Vagina (tissue), 2 donors: Measurements from ENCODE around the gene DIAPH2.

Experiments used
- POLR2AphosphoS5 ChIP-seq, 2 donors: sonication (generic); formaldehyde crosslinking; IDR thresholded peaks; one replicate each; pipeline ENCODE4 v1.9.0; 2017; ENCODE audit warnings: antibody characterized with exemption in 2 of 2, mild to moderate bottlenecking in 2 of 2, low read depth in 1 of 2; ENCODE audit not compliant: insufficient read depth in 1 of 2
- TF ChIP-seq, protein P1 (sequence below), 3 experiments: fragments of 450-650 bp in 2 of 3; fragments of 200-600 bp in 1 of 3; sonication (generic) in 1 of 3; IDR thresholded peaks; one replicate each; pipeline ENCODE4 v1.5.1; 2017 to 2019; ENCODE audit warnings: antibody characterized with exemption in 3 of 3, mild to moderate bottlenecking in 2 of 3, moderate library complexity in 2 of 3

DNA sequence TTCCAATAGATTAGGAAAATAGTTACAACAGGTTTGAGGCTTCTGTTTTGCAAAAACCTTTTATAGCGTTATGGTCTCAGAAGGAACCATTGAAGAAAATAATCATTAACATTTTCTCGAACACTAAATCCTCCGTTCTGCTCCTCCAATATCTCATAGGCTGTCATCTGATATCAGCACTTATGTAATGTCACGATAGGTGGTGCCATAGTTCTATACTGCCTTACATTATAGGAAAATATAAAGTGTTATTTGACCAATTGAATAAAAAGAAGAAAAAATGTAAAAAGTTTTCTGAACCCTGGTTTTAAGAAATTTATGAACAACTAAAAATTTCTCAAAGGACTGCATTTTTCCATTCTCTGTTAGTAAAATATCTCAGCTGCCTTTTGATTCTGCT lies 490.5 kb downstream of the DIAPH2 start:
- TF ChIP-seq POLR2AphosphoS5 (IDR thresholded peaks at IDR 0.05; ENCODE audit: insufficient read depth in 1 of 2, low read depth in 1 of 2): no peak
- TF ChIP-seq, protein P1, sequence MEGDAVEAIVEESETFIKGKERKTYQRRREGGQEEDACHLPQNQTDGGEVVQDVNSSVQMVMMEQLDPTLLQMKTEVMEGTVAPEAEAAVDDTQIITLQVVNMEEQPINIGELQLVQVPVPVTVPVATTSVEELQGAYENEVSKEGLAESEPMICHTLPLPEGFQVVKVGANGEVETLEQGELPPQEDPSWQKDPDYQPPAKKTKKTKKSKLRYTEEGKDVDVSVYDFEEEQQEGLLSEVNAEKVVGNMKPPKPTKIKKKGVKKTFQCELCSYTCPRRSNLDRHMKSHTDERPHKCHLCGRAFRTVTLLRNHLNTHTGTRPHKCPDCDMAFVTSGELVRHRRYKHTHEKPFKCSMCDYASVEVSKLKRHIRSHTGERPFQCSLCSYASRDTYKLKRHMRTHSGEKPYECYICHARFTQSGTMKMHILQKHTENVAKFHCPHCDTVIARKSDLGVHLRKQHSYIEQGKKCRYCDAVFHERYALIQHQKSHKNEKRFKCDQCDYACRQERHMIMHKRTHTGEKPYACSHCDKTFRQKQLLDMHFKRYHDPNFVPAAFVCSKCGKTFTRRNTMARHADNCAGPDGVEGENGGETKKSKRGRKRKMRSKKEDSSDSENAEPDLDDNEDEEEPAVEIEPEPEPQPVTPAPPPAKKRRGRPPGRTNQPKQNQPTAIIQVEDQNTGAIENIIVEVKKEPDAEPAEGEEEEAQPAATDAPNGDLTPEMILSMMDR (IDR thresholded peaks at IDR 0.05): no peak
